Measurements from ENCODE around the gene TCL1A.
"Not testable (repeated sequence)": the region's sequence is repeated elsewhere in the genome, so short reads cannot be mapped to it uniquely, and the experiment has no call there.

TCL1A gene, protein sequence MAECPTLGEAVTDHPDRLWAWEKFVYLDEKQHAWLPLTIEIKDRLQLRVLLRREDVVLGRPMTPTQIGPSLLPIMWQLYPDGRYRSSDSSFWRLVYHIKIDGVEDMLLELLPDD

DNA sequence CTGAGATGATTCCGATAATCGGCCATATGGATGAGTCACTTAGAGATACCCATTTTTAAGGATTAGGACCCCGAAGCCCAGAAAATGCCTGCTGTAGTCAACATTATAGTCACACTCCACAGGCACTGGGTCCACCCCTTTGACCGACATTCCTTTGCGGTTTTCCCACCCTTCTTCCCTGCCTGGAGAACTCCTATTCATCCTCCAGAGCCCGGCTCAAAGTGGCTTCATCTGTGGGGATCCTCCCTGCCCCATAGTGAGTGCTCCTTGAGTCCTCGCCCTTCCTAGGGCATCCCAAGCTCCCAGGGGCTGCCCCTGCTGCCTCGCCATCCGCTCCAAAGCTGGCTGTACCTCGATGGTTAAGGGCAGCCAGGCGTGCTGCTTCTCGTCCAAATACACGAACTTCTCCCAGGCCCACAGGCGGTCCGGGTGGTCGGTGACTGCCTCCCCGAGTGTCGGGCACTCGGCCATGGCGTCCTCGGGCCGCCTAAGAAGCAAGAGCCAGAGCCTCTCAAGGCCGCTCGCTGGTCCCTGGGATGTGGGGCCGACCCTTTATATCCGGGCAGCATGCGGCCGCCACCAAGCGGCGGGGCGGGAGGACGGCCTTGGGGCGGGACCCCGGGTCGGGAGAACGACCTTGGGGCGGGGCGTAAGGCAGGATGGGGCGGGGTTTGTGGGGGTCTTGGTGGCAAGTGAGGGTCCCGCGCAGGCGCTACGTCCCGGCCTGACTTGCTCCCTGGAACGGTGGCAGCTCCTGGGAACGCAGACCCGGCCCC, at the start of gene TCL1A:
TSS of gene TCL1A (minus strand) at position 530 of the 776 bp plus-strand sequence. CDS start at position 471, 59 bp downstream.
- DNase-seq (ENCODE audit: low read depth in 3 of 3): no peak

DNA sequence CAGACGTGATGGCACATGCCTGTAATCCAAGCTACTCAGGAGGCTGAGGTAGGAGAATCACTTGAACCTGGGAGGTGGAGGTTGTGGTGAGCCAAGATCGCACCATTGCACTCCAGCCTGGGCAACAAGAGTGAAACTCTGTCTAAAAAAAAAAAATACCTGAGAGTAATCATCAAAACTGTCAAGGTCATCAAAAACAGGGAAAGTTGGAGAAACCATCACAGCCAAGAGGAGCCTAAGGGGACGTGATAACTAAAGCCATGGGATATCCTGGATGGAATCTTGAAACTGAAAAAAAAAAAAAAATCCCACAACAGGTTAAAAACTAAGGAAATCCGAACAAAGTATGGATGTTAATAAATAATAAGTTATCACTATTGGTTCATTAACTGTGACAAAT, 49.1 kb upstream of the TCL1A start:
- not testable (repeated sequence) for DNase-seq (ENCODE audit: low read depth in 3 of 3)

DNA sequence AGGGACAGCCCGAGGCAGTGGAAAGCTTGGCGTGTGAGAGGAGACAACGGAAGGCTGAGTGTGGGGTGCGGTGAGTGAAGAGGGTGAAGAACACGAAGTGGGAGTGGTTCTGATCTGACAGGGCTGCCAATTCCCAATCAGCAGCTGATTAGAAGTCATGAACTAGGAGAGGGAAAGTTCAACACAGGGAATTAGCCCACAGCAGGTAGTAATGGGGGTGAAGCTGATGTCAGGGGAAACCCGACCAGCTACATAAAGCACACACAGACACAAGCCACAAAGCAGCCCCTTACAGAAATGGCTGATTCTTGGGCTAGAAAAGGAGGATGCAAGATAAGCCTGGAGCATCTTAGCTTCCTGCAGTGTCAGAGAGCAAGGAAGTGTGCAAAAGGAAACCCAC, 47.5 kb upstream of the TCL1A start:
- no peak for DNase-seq (ENCODE audit: low read depth in 3 of 3)

DNA sequence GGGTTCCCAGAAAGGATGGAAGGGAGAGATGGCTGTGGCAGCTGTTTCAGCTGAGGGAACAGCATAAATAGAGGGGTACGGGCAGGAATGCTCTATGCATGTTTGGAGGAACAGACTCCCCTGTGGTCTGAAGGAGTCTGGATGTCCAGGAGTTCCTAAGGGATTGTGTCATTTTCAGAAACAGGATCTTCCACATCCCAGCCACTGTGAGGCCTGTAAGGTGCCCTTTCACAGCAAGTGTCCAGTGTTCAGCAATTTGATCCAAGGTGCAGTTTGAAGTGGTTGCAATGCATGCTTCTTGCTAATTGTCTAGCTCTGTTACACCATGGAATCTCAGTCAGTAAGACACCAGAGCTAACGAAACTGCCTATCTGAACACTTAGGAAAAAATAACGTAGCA, 46.7 kb upstream of the TCL1A start:
- no peak for DNase-seq (ENCODE audit: low read depth in 3 of 3)

DNA sequence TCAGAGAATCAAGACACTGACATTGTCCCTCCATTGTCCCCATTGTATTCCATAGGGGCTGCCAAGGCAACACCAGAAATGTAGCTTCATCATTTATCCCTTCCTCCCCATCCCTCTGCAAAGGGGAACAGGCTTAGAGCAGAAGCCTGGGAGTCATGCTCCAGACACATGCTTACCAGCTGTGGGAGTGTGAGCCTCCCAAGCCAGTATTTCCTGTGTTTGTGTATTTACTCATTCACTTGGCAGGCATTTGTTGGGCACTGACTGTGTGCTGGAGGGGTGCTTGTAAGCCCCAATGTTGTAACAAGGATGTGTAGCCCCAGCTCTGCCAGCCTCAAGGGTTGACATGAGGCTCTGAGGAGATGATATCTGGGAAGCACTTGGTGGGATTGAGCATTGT, 46.0 kb upstream of the TCL1A start:
- DNase-seq (ENCODE audit: low read depth in 3 of 3): no peak

DNA sequence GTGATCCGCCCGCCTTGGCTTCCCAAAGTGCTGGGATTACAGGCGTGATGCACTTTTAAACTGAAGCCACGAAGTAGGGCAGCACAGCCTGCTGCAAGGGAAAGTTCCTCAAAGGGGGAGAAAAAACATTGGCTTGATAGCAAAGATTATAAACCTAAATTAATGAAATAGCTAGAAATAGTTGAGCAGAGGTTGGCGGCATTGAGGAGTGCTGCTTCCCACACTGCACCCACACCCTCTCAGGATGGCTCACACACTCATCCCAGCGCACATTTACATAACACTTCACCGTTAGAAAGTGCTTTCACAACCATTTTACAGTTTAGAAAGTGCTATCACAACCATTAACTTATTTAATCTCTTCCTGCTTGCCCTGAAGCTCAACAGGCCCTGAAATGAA, 44.4 kb upstream of the TCL1A start:
- no peak for DNase-seq (ENCODE audit: low read depth in 3 of 3)

DNA sequence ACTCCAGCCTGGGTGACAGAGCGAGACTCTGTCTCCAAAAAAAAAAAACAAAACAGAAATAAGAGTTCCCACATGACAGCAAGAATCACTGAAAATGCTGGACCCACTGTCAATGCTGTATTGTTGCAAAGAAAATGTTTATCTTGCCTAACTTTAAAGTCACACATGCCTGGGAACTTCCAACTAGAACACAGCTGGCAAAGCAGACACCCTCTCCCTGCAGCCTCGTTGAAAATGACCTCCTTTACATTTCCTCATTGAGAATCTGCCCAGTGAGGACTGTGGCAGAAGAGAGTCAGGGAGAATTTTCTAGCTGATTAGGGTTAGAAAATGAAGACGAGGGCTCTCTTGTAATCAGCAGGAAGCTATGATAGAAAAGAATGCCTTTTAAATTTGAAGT, 42.8 kb upstream of the TCL1A start:
- DNase-seq (ENCODE audit: low read depth in 3 of 3): no peak

DNA sequence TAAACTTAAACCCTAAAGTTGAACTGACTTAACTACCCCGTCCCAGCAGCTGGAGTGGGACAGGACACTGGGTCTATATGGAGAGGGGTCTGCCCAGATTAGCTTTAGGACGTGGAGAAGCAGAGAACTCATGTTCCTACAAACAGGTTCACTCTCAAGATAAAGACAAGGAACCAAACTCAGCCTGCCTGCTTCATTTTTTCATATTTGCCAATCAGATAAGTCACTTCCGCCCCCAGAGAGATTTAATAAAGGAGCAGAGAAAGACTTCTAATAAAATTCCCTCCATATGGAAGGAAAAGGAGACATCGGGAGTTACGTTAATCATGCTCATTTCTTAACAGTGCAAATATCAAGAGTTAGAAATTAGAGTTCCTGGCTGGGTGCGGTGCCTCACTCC, 42.2 kb upstream of the TCL1A start:
- DNase-seq (ENCODE audit: low read depth in 3 of 3): no peak

DNA sequence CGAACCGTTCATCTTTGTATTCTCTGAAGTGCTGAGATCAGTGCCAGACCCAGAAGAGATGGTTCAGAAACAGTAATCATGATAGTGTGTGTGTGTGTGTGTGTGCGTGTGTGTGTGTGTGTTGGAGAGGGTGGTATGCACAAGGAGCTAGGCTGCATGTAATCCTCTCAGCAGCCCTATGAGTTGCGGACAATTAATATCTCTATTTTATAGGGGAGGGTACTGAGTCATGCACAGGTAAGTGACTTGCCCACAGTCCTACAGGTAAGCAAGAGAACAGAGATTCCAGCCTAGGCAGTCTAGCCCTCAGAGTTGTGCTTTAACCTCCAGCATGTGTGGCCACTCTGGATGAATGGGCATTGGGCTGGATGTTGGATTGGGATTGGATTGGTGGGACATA, 27.9 kb upstream of the TCL1A start:
- DNase-seq (ENCODE audit: low read depth in 3 of 3): no peak

DNA sequence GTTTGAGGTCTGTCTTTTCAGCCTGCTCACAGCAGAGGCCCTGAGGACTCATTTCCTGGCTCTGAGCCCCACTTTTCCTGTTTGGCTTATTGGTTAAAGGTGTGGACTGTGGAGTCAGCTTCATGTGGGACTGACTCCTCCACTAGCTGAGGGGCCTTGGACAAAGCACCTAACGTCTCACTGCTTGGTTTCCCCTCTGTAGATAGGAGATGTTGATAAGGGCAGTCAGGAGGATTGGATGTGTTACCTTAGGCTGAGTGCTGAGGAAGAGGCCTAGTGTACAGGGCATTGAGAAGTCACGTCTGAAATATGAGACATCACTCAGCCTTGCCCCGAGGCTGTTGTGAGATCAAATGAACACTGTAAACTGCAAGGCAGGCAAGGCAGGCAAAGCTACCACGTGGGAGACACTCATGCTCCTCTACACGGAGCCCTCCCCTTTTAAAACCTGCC, 27.1 kb upstream of the TCL1A start:
- no peak for DNase-seq (ENCODE audit: low read depth in 3 of 3)

DNA sequence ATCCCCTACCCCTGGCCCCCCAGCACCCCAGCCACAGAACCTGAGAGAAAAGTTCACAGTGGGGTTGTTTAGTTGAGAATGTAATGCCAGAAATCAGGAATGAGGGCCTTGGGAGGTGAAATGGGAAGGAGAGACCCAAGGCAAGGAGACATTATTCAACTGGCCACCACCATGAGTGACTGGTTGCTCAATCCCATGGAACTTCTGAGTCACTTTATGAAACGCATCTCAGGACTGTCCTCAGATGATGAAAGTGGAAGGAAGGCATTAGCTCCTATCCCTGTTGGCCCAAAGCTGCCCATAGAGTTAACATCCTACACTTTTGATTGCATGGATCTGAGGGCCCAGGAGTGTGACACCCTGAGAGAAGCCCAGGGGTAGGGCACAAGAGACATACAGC, 25.4 kb upstream of the TCL1A start:
- DNase-seq (ENCODE audit: low read depth in 3 of 3): no peak

DNA sequence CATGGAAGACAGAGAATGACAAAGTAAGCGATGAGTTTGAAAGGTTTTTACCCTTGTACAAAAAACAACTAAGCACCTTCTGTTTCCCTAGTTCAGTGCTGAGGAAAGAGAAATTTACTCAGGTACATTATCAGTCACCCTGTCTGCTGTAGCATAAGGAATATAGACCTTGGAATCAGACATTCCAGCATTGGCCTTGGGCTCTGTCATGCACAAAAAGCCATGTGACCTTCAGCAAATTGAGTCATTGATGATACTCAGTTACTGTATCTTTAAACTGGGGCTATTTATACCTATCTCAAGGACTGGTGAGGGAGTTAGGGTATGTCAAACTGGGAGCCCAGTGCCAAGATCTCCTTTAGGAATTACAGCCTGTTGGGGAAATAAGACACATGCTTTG, 19.3 kb upstream of the TCL1A start:
- no peak for DNase-seq (ENCODE audit: low read depth in 3 of 3)

DNA sequence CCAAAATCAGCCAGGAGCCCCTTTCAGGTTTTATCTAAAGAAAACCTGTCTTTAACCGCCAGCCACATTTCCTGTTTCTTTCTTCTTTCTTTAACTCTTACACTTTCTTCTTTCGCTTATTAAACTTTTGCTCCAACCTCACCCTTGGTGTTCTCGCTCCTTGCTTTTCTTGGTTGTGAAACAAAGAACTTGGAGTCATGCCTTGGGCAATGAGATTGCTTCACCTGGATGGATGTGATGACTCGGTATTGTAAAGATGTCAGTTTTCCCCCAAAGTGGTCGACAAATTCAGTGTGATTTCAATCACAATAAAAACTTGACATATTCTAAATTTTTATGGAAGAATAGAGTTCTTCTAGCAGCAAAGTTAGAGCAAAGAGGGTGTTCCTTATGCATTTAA, 16.2 kb upstream of the TCL1A start:
- no peak for DNase-seq (ENCODE audit: low read depth in 3 of 3)

DNA sequence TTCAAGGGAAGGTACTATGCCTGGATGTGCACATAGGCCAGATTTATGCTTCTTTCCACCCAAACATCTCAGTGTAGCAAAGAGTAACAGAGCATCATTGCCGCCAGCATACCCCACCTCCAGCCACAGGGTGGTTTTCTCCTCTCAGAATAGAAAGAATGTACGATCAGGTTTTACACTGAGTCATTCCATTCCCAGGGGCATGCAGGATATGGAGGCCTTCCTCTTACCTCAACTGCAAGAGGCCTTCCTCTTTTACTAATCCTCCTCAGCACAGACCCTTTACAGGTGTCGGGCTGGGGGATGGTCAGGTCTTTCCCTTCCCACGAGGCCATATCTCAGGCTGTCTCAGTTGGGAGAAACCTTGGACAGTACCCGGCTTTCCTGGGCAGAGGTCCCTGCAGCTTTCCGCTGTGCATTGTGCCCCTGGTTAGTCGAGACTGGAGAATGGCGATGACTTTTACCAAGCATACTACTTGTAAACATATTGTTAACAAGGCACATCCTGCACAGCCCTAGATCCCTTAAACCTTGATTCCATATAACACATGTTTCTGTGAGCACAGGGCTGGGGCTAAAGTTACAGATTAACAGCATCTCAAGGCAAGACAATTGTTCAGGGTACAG, 15.6 kb upstream of the TCL1A start:
- DNase-seq (ENCODE audit: low read depth in 3 of 3): not testable (repeated sequence)

DNA sequence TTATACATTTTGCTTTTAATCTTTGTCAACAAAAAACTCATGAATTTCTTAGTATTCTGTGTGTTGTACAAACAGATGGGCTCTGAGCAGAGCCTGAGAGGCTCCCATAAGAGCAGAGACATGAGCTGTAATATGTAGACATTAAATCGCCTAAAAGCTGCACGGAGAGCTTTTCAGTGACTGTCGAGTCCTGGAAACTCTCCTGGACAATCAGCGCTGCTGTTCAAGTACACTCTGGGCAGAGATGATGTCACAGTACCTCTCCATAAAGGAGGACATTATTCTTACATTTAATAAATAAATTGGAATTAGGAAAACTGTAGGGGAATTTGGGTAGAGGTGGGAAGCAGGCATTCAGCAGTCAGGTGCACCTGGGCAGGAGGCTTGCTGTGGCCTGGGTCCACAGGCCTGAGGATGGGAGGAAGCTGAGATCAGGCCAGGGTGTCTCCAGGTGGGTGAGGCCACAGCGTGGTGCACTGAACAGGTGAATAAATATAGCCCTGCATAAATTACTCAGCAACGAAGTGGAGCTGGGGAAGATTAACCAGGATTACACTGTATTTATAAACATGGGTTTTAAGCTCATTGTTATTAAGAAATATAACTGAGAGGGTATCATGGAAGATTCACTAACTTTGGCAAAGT, 13.3 kb upstream of the TCL1A start:
- no peak for DNase-seq (ENCODE audit: low read depth in 3 of 3)

DNA sequence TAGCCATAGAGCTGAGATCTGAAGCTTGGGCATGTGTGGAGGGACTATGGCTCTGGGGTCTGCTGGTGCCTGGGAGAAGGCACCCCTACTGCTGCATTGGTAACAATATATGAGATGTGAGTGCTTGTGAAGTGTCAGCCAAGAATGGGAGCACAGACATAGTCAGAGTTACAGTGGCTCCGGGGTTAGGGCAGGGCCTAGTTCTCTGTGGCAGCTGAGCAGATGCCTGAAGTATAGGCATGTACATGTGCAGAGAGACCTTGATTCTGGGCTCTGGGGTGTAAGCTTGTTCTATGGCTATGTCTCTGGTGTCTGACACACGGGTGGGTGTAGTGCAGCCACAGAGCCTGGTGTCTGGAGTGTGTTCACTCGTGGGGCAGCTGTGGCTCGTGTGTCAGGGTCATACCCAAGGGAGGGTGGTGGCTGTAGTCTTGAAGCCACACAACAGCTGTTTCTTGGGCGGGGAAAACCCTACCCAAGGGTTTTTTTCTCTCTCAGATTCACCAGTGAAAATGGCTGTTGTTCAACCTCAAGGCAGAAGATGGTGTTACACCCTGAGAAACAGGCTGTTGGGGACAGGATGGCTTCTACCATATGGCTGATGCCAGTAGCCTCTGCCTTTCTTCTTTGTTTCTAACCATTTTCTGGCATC, 11.9 kb upstream of the TCL1A start:
- DNase-seq (ENCODE audit: low read depth in 3 of 3): no peak

DNA sequence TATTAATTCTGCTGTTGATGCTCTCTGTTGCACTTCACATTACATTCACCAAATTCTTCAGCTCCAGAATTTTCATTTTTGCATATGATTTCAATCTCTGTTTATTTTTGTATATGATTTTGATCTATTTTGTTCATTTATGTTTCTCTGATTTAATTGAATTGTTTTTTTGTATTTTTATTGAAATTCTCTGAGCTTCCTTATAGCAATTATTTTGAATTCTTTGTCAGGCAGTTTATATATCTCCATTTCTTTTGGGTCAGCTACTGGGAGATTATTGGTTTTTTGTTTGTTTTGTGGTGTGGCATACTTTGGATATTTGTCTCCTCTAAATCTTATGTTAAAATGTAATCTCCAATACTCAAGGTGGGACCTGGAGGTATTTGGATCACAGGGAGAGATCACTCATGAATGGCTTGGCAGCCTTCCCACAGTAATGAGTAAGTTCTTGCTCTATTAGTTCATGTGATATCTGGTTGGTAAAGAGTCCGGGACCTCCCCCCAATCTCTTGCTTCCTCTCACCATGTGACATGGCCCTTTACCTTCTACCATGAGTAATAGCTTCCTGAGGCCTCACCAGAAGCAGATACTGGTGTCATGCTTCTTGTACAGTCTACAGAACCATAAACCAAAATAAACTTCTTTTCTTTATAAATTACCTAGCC, 8.7 kb upstream of the TCL1A start:
- DNase-seq (ENCODE audit: low read depth in 3 of 3): no peak

DNA sequence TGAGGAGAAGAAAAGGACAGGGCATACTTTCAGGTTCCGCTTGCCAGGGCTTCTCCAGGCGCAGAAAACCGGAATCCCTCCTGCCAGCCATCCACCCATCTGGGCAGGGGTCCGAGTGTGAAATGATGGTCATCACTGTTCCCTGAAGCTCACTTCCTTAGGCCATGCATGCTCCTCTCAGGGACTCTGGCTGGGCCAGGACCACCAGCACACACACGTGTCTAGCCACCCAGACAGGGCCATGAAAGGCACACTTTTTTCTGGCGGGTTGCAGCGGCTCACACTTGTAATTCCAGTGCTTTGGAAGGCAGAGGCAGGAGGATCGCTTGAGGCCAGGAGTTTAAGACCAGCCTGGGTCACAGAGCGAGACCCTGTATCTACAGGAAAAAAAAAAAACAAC, 1.5 kb downstream of the TCL1A start:
- no peak for DNase-seq (ENCODE audit: low read depth in 3 of 3)

DNA sequence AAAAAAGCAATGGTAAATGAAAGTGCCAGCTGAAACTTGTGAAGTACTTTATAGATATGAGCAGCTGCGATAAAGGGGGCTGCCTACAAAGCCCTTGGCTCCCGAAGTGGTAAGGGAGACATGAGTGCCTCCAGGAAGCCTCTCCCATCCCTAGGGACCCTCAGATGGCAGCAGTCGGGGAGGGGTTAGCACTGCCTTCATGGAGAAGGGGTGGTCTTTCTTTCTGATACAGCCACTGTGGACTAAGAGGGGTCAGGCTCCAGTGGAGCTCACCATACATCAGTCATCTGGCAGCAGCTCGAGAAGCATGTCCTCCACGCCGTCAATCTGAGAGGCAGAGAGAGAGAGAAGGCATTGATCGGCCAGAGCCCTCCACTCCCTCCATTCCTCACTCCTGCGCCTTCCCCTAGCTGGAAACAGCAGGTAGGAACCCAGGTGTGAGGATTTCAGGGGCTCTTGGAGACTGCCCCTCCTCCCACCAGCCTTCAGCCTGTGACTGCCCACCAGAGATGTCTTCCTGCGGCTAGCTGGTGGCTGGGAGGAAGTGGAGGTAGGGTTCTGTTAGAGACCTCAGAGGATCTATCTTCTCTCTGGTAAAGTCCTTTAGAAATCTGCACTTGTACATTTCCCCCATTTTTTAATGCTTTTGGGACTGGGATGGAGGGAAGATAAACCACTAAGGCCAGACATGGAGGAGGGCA, 2.3 kb downstream of the TCL1A start:
- no peak for DNase-seq (ENCODE audit: low read depth in 3 of 3)

DNA sequence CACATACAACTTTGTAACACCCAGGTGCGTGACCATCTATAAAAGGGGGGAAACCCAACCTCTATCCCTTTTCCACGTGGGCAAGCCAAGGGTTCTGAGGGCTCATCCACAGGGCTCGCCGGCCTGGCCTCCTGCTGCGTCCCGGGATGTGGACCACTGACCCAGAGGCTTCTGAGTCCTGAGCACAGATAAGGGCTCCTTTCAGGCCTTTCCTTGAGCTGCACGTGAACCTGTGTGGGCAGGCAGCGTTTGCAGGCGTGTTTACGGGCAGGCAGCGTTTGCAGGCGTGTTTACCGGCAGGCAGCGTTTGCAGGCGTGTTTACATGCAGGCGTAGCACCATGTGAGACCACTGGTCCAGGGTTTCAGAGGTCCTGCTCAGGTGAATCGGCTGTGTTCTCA, 3.8 kb downstream of the TCL1A start:
- DNase-seq (ENCODE audit: low read depth in 3 of 3): no peak

DNA sequence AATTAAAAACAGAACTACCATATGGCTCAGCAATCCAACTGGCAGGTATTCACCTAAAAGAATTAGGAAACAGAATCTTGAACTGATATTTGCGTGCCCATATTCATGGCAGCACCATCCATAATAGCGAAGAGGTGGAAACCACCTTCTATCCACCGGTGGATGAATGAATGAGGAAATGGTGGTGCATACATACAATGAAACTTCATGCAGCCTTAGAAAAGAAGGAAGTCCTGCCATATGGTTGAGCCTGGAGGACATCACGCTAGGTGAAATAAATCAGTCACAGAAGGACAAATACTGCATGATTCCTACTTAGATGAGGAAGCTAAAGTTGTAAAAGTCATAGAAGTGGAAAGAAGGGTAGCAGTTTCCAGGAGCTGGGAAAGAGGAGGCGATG, 6.6 kb downstream of the TCL1A start:
- no peak for DNase-seq (ENCODE audit: low read depth in 3 of 3)

Measured in stimulated activated CD4-positive, alpha-beta T cell treated with anti-CD3 and anti-CD28 coated beads, TNF-alpha, amount 100 ng/mL, for 4 hours (primary cell).